Measurements from ENCODE around the gene MYOG. TPM values are rescaled to one million over a fixed set of nuclear protein-coding genes. Genes with fewer than 3 reads are reported as not detected.

MYOG gene
- total RNA-seq, 1 donor from 2014 or later: not detected

DNA sequence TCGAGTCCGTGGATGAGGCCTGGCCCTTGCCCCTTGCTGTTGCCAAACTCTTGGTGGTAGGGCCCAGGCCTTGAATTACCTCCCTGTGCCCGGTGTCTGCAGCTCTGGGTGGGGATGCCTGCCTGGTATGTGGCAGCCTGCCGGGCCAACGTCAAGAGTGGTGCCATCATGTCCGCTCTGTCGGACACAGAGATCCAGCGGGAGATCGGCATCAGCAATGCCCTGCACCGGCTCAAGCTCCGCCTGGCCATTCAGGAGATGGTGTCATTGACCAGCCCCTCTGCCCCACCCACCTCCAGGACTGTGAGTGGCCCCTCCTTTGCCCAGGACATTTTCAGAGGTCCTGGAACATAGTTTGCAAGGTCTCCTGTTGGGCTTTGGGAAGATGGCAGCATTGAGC lies 25.7 kb downstream of the MYOG start:
- H3K36me3 ChIP-seq: no peaks in the 10 kb centered on the region
- intact Hi-C loops (cut with DNase I): no loop called here
- H3K4me3 ChIP-seq: no peak overlapping the region
- no peak for DNase-seq (ENCODE audit: extremely low spot score in 2 of 2)
- H3K27me3 ChIP-seq: no peaks in the 10 kb centered on the region
- H3K9me3 ChIP-seq: no peaks in the 10 kb centered on the region
- no peak overlapping the region for H3K27ac ChIP-seq
- H3K4me1 ChIP-seq: peaks cover 8% of the 10 kb centered on the region
- TF ChIP-seq CTCF (IDR thresholded peaks at IDR 0.05) (no peak), POLR2A (IDR thresholded peaks at IDR 0.05) (no peak), POLR2AphosphoS5 (IDR thresholded peaks at IDR 0.05; ENCODE audit: insufficient read depth in 1 of 2, low read depth in 1 of 2) (no peak)

DNA sequence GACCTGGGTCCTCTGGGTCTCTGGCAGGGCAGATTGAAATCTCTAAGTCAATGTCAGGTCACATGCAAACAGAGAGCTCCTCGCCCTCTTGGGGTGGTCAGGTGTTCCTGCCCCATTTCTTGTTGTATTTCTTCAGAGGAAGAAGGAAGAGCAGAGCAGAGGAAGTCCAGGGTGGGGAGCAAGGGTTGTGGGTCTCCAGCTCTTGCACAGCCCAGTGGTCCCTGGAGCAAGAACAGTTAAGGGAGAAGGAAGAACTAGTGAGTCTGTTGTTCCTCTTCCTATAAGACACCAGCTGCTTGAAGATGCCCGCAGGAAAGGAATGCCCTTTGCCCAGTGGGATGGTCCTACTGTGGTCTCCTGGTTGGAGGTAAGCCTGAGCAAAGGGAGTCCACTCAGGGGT lies 26.3 kb downstream of the MYOG start:
- no peak overlapping the region for H3K4me3 ChIP-seq
- no peaks in the 10 kb centered on the region for H3K36me3 ChIP-seq
- H3K27ac ChIP-seq: no peak overlapping the region
- peaks cover 8% of the 10 kb centered on the region for H3K4me1 ChIP-seq
- H3K27me3 ChIP-seq: no peaks in the 10 kb centered on the region
- TF ChIP-seq CTCF (IDR thresholded peaks at IDR 0.05): no peak
- no peak for TF ChIP-seq POLR2AphosphoS5 (IDR thresholded peaks at IDR 0.05; ENCODE audit: insufficient read depth in 1 of 2, low read depth in 1 of 2)
- no peak for TF ChIP-seq POLR2A (IDR thresholded peaks at IDR 0.05)
- intact Hi-C loops (cut with DNase I): no loop called here
- no peak for DNase-seq (ENCODE audit: extremely low spot score in 2 of 2)
- H3K9me3 ChIP-seq: no peaks in the 10 kb centered on the region

- Histone ChIP-seq H3K4me1 (peaks cover 8% of the 10 kb centered on the region), H3K9me3 (no peaks in the 10 kb centered on the region), H3K27ac (no peak overlapping the region), H3K4me3 (no peak overlapping the region), H3K36me3 (no peaks in the 10 kb centered on the region), H3K27me3 (no peaks in the 10 kb centered on the region)
- intact Hi-C loops (cut with DNase I): no loop called here
- TF ChIP-seq POLR2AphosphoS5 (IDR thresholded peaks at IDR 0.05; ENCODE audit: insufficient read depth in 1 of 2, low read depth in 1 of 2) (no peak), CTCF (IDR thresholded peaks at IDR 0.05) (no peak), POLR2A (IDR thresholded peaks at IDR 0.05) (no peak)
- DNase-seq (ENCODE audit: extremely low spot score in 2 of 2): no peak
Measured at GRCh38 chr1:203058676-203058935, 27.2 kb downstream of the MYOG start.

DNA sequence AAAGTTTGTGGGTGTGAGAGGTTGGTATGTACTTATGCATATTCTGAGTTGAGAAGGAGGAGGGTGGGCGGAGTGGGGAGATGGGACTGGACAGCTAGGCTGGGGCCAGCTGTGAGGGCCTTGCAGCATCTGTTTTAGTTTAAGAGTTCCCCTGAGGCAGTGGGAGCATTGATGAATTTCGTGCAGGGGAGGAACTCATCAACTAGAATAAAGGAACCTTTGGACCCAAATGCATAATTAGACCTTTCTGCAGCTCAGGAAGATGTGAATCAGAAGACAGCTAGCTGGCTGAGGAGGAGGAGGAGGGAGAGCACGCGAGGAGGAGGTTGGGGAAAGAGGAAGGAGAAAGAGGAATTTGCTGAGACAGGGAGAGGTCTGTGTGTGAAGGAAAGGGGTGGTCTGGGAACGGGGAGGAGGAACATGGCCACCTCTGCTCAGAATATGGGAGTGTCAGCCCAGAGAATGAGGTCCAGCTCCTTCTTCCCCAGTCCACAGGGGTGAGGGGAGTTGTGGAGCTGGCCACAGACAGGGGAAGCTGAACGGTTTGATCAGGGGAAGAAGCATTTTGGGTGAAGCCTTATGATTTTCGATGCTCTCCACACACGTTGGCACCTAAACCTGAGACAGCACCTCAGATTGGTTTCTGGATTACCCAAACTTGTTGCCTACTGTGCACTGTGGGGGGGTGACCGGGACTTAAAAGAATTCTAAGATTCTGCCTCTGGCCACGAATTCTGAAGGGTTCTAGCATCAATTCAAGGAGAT lies 27.7 kb downstream of the MYOG start:
- intact Hi-C loops (cut with DNase I): no loop called here
- Histone ChIP-seq H3K36me3 (no peaks in the 10 kb centered on the region), H3K9me3 (no peaks in the 10 kb centered on the region), H3K4me3 (no peak overlapping the region), H3K27me3 (no peaks in the 10 kb centered on the region), H3K4me1 (peaks cover 8% of the 10 kb centered on the region), H3K27ac (no peak overlapping the region)
- DNase-seq (ENCODE audit: extremely low spot score in 2 of 2): no peak
- TF ChIP-seq CTCF (IDR thresholded peaks at IDR 0.05) (no peak), POLR2A (IDR thresholded peaks at IDR 0.05) (no peak), POLR2AphosphoS5 (IDR thresholded peaks at IDR 0.05; ENCODE audit: insufficient read depth in 1 of 2, low read depth in 1 of 2) (no peak)

- Histone ChIP-seq H3K4me3 (no peak overlapping the region), H3K27ac (no peak overlapping the region), H3K4me1 (peaks cover 8% of the 10 kb centered on the region), H3K9me3 (no peaks in the 10 kb centered on the region), H3K27me3 (no peaks in the 10 kb centered on the region), H3K36me3 (no peaks in the 10 kb centered on the region)
- intact Hi-C loops (cut with DNase I): no loop called here
- DNase-seq (ENCODE audit: extremely low spot score in 2 of 2): no peak
- TF ChIP-seq CTCF (IDR thresholded peaks at IDR 0.05) (no peak), POLR2AphosphoS5 (IDR thresholded peaks at IDR 0.05; ENCODE audit: insufficient read depth in 1 of 2, low read depth in 1 of 2) (no peak), POLR2A (IDR thresholded peaks at IDR 0.05) (no peak)
Measured at GRCh38 chr1:203056516-203056915, 29.3 kb downstream of the MYOG start.
